GM23338 (cell line): Measurements from ENCODE around the gene LSM12.

Experiments used
- CTCF ChIP-seq, 2 experiments: fragments of 200-600 bp in 1 of 2; sonication (generic) in 1 of 2; conservative IDR thresholded peaks; 2 replicates each; pipeline versions ENCODE4 v1.5.1 to v1.6.1; 2016 to 2017; ENCODE audit warnings: antibody characterized with exemption in 2 of 2, low read depth in 2 of 2, mild to moderate bottlenecking in 2 of 2, moderate library complexity in 1 of 2
- EZH2 ChIP-seq: fragments of 200-600 bp; sonication (generic); IDR thresholded peaks from one replicate; pipeline ENCODE4 v1.8.0; 2017; ENCODE audit warnings: antibody characterized with exemption, mild to moderate bottlenecking, low read depth; ENCODE audit not compliant: unreplicated experiment
- TF ChIP-seq, protein P1 (sequence below): IDR thresholded peaks from one replicate; pipeline ENCODE4 v1.6.1; 2018; ENCODE audit warnings: antibody characterized with exemption; ENCODE audit not compliant: unreplicated experiment

DNA sequence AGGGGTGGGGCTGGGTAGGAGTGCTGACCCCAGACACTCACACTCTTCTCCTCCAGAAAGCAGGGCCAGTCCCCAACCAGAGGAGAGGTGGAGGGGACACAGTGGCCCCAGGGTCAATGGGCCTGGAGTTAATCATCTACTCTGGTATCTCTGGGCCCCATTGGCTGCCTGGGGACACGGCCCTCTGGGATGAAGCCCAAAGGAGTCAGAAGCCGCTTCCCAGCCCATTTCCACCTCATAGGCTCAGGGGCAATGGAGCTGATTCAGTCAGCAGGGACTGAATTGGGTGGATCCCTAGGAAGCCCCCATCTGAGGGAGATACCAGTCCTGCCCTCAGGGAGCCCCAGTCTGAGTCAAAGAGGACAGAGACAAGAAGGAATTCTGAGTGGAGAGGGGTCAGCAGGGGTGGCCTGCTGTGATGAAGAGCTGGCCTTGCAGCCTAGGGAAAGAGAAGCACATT, 65.0 kb downstream of the LSM12 start:
- no peak for TF ChIP-seq CTCF (conservative IDR thresholded peaks at IDR 0.05; ENCODE audit: low read depth in 2 of 2)
- TF ChIP-seq EZH2, result no peak
- TF ChIP-seq, protein P1, sequence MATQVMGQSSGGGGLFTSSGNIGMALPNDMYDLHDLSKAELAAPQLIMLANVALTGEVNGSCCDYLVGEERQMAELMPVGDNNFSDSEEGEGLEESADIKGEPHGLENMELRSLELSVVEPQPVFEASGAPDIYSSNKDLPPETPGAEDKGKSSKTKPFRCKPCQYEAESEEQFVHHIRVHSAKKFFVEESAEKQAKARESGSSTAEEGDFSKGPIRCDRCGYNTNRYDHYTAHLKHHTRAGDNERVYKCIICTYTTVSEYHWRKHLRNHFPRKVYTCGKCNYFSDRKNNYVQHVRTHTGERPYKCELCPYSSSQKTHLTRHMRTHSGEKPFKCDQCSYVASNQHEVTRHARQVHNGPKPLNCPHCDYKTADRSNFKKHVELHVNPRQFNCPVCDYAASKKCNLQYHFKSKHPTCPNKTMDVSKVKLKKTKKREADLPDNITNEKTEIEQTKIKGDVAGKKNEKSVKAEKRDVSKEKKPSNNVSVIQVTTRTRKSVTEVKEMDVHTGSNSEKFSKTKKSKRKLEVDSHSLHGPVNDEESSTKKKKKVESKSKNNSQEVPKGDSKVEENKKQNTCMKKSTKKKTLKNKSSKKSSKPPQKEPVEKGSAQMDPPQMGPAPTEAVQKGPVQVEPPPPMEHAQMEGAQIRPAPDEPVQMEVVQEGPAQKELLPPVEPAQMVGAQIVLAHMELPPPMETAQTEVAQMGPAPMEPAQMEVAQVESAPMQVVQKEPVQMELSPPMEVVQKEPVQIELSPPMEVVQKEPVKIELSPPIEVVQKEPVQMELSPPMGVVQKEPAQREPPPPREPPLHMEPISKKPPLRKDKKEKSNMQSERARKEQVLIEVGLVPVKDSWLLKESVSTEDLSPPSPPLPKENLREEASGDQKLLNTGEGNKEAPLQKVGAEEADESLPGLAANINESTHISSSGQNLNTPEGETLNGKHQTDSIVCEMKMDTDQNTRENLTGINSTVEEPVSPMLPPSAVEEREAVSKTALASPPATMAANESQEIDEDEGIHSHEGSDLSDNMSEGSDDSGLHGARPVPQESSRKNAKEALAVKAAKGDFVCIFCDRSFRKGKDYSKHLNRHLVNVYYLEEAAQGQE, result no peak
